Stimulated activated CD4-positive, alpha-beta T cell treated with anti-CD3 and anti-CD28 coated beads, Interleukin-15, amount 100 ng/mL, for 1 hour (primary cell): ENCODE data around the gene NEK6.

ENCODE experiments used
- DNase-seq, 2 donors: peaks; one replicate each; pipeline ENCODE4 v3.0.0-alpha.2; 2020; ENCODE audit warnings: low read depth in 1 of 2, low spot score in 1 of 2

The NEK6 gene

GRCh38 chr9:124293718-124294506, 36.2 kb downstream of the NEK6 start:
- no peak for DNase-seq

- no peak for DNase-seq
Measured at GRCh38 chr9:124295159-124295794, 37.5 kb downstream of the NEK6 start.

- DNase-seq = no peak
Measured at GRCh38 chr9:124296094-124296493, 38.3 kb downstream of the NEK6 start.

GRCh38 chr9:124296796-124297550, 39.2 kb downstream of the NEK6 start:
- no peak for DNase-seq

- DNase-seq = no peak
Measured at GRCh38 chr9:124297551-124297901, 39.8 kb downstream of the NEK6 start.

- no peak for DNase-seq
Measured at GRCh38 chr9:124297915-124298645, 40.3 kb downstream of the NEK6 start.

GRCh38 chr9:124298646-124299235, 41.0 kb downstream of the NEK6 start:
- DNase-seq = no peak

GRCh38 chr9:124299515-124300090, 41.9 kb downstream of the NEK6 start:
- DNase-seq = no peak

GRCh38 chr9:124300312-124300711, 42.6 kb downstream of the NEK6 start:
- DNase-seq = no peak

- DNase-seq = no peak
Measured at GRCh38 chr9:124302921-124303320, 45.2 kb downstream of the NEK6 start.

GRCh38 chr9:124303762-124304161, 46.0 kb downstream of the NEK6 start:
- no peak for DNase-seq

GRCh38 chr9:124304285-124304684, 46.5 kb downstream of the NEK6 start:
- no peak for DNase-seq

- no peak for DNase-seq
Measured at GRCh38 chr9:124306098-124306735, 48.5 kb downstream of the NEK6 start.

- DNase-seq = no peak
Measured at GRCh38 chr9:124307379-124308030, 49.8 kb downstream of the NEK6 start.

GRCh38 chr9:124308606-124309491, 51.1 kb downstream of the NEK6 start:
- DNase-seq = no peak

- no peak for DNase-seq
Measured at GRCh38 chr9:124309667-124310084, 51.9 kb downstream of the NEK6 start.

- no peak for DNase-seq
Measured at GRCh38 chr9:124311283-124311682, 53.5 kb downstream of the NEK6 start.
